GM12878 (cell line): Measurements from ENCODE around the gene MRPL44. TPM values are rescaled to one million over a fixed set of nuclear protein-coding genes. Genes with fewer than 3 reads are reported as not detected.

ENCODE experiments used
- ATAC-seq: fragments of 200-7000 bp; cut with Tn5 transposase; 3 replicates; pipeline ENCODE4 v1.9.1; 2020; ENCODE audit warnings: mild to moderate bottlenecking, moderate library complexity
- BruUV-seq: library from RNA; stranded (reverse); fragments of 400-500 nt; replicated peaks from 2 replicates; lab custom pipeline; 2021; lab: Mats Ljungman, UMichigan
- CTCF ChIA-PET: fragments of 300-600 bp; sonication (Branson Sonifier 250); formaldehyde crosslinking; extraction: SDS; loops from one replicate; lab custom pipeline; 2021; ENCODE audit warnings: inconsistent platforms; lab: Yijun Ruan, JAX
- POLR2A ChIA-PET: fragments of 350-600 bp; formaldehyde crosslinking; extraction: SDS; loops from one replicate; lab custom pipeline; 2021; ENCODE audit warnings: inconsistent platforms; lab: Charles Lee
- RAD21 ChIA-PET: fragments of 300-600 bp; sonication (Branson Sonifier 250); formaldehyde crosslinking; loops from one replicate; lab custom pipeline; 2023; ENCODE audit warnings: antibody characterized with exemption; ENCODE audit not compliant: unreplicated experiment; lab: Charles Lee
- SMC1A ChIA-PET: fragments of 300-600 bp; sonication (Branson Sonifier 250); formaldehyde crosslinking; loops from one replicate; lab custom pipeline; 2023; ENCODE audit not compliant: unreplicated experiment, uncharacterized antibody; lab: Charles Lee
- DNase-seq: peaks from one replicate; pipeline ENCODE4 v3.0.0-alpha.2; 2011; ENCODE audit warnings: low read depth, low spot score
- FAIRE-seq: peaks from 3 replicates; lab custom pipeline; 2011; peaks lifted over from hg19 to GRCh38; lab: Jason Lieb, UNC
- H2AFZ ChIP-seq: 2 replicates; pipeline ENCODE4 v1.6.0; 2011; ENCODE audit warnings: low read depth, low read length, control low read depth; ENCODE audit not compliant: control insufficient read depth
- H3K27ac ChIP-seq: 2 replicates; pipeline ENCODE4 v1.5.1; 2011; ENCODE audit warnings: control low read depth; ENCODE audit not compliant: control insufficient read depth, insufficient read depth
- H3K27me3 ChIP-seq, 2 experiments: replicated peaks in 1 of 2; 2 replicates each; pipeline versions ENCODE4 v1.6.0 to v1.6.1; 2011; ENCODE audit warnings: low read length in 1 of 2; ENCODE audit not compliant: control insufficient read depth in 2 of 2, insufficient read depth in 2 of 2
- H3K36me3 ChIP-seq, 2 experiments: 2 replicates each; pipeline ENCODE4 v1.5.1; 2011; ENCODE audit warnings: low read length in 1 of 2; ENCODE audit not compliant: control insufficient read depth in 2 of 2, insufficient read depth in 2 of 2
- H3K4me1 ChIP-seq: 2 replicates; pipeline ENCODE4 v1.6.1; 2011; ENCODE audit warnings: mild to moderate bottlenecking, low read length, moderate library complexity, mixed read lengths; ENCODE audit not compliant: control insufficient read depth, insufficient read depth
- H3K4me2 ChIP-seq: 2 replicates; pipeline ENCODE4 v1.6.0; 2011; ENCODE audit warnings: control low read depth; ENCODE audit not compliant: control insufficient read depth, insufficient read depth
- H3K4me3 ChIP-seq: fragments of 200-600 bp; sonication (generic); 2 replicates; pipeline ENCODE4 v1.5.1; 2016
- H3K79me2 ChIP-seq: 2 replicates; pipeline ENCODE4 v1.6.0; 2011; ENCODE audit warnings: low read length; ENCODE audit not compliant: control insufficient read depth, insufficient read depth
- H3K9ac ChIP-seq: 2 replicates; pipeline ENCODE4 v1.8.0; 2011; ENCODE audit warnings: low read length, control low read depth, mixed read lengths; ENCODE audit not compliant: control insufficient read depth, insufficient read depth
- H3K9me3 ChIP-seq: replicated peaks from 3 replicates; pipeline ENCODE4 v1.5.1; 2011; ENCODE audit warnings: mild to moderate bottlenecking, low read length; ENCODE audit not compliant: control insufficient read depth, insufficient read depth
- H4K20me1 ChIP-seq: 2 replicates; pipeline ENCODE4 v1.6.0; 2011; ENCODE audit not compliant: control insufficient read depth, insufficient read depth
- JUNB ChIP-seq: IDR thresholded peaks from 2 replicates; pipeline ENCODE4 v1.6.1; 2016; ENCODE audit warnings: antibody characterized with exemption, mild to moderate bottlenecking
- SKIL ChIP-seq: fragments of 450-650 bp; IDR thresholded peaks from 2 replicates; pipeline ENCODE4 v1.6.1; 2017; ENCODE audit warnings: mild to moderate bottlenecking, low read depth, inconsistent platforms; ENCODE audit not compliant: poor library complexity, severe bottlenecking
- SMC3 ChIP-seq: IDR thresholded peaks from 2 replicates; pipeline ENCODE4 v1.6.1; 2011; ENCODE audit warnings: low read length, improper control_type of control experiment, borderline replicate concordance
- ZNF274 ChIP-seq: IDR thresholded peaks from one replicate; pipeline ENCODE4 v1.8.0; 2011; ENCODE audit not compliant: insufficient read length, insufficient read depth
- WGBS: methylation state at CpG from one replicate; pipeline ENCODE4 v1.1.6; 2016; ENCODE audit warnings: low lambda C conversion rate; ENCODE audit not compliant: insufficient replicate concordance, insufficient coverage; ENCODE audit errors: missing lambda C conversion rate; 5-methylcytosine and 5-hydroxymethylcytosine counted together
- in situ Hi-C: fragments of 300-500 bp; cut with MboI; formaldehyde crosslinking; loops from 9 replicates; pipeline ENCODE4 v1.14.3; 2018; ENCODE audit warnings: mixed read lengths
- intact Hi-C: fragments of 100-400 bp; cut with micrococcal nuclease; formaldehyde crosslinking; loops from one replicate; pipeline ENCODE4 v1.14.2; 2022; ENCODE audit not compliant: unreplicated experiment
- polyA plus RNA-seq, 11 experiments: library from polyadenylated mRNA; depleted of rRNA in 4 of 11; unstranded in 6 of 11; stranded (reverse) in 5 of 11; fragments of >200 nt; fragmentation: Nextera tagmentation in 4 of 11; fragmentation: Illumina TruSeq in 1 of 11; extraction: Ambion mirVana in 4 of 11; extraction: Trizol in 1 of 11; gene quantifications; 1 replicate in 1 of 11; 2 replicates in 10 of 11; pipeline versions ENCODE4 v1.2.1 to v1.2.3, GENCODE V29; 2011 to 2016; ENCODE audit warnings: inconsistent platforms in 2 of 11, missing spikeins in 2 of 11, low read depth in 1 of 11
- total RNA-seq, 4 experiments: library from RNA; depleted of rRNA in 3 of 4; stranded (reverse); fragments of >200 nt in 3 of 4; fragmentation: Illumina TruSeq in 1 of 4; extraction: Trizol in 1 of 4; gene quantifications; 2 replicates each; pipeline versions ENCODE4 v1.2.1 to v1.2.3, GENCODE V29; 2013 to 2021

The MRPL44 gene
- total and polyA plus RNA-seq, 10 of the 15 experiments (the other 5 are each of a cell fraction or from before 2014, with no cell fraction given), result 18.3 to 44.3 (median 37.5) TPM

GRCh38 chr2:223929571-223930102 is 27.6 kb upstream of the MRPL44 start (continued):
- no peak for TF ChIP-seq SKIL
- no peak for TF ChIP-seq ZNF274

- intact Hi-C loops, result no loop called here
- no peak for DNase-seq
- POLR2A ChIA-PET, result no interaction called here
- H3K9ac ChIP-seq, result no peak overlapping the region
- no peak for FAIRE-seq
- H3K27me3 ChIP-seq, result no peaks in the 10 kb centered on the region
- no peak overlapping the region for H3K4me2 ChIP-seq
- no peak overlapping the region for H3K4me3 ChIP-seq
- H3K4me1 ChIP-seq, result peaks cover 4% of the 10 kb centered on the region
- CTCF ChIA-PET, result interaction anchor here (0.9 to 1.8 kb wide), 2 partner anchors 16 to 40 kb away, joined by 3 to 8 read pairs; no protein-coding TSS in a partner anchor
- RAD21 ChIA-PET, result no interaction called here
- no peaks in the 10 kb centered on the region; the same call in none of the 2 replicates for H4K20me1 ChIP-seq
- H3K36me3 ChIP-seq, result peaks cover 0 to 2% of the 10 kb centered on the region in 2 experiments; a peak in 1 of 4 replicates
- SMC1A ChIA-PET, result interaction anchor here (0.9 to 1.4 kb wide), 2 partner anchors 10 to 18 kb away, joined by 3 read pairs; no protein-coding TSS in a partner anchor
- 88% methylated on average over 23 of the region's 23 CpGs for WGBS
- H3K9me3 ChIP-seq, result peaks cover 16% of the 10 kb centered on the region
- no peak for TF ChIP-seq SMC3
- TF ChIP-seq JUNB, result no peak
- TF ChIP-seq, all 136 proteins: peak for 0
- in situ Hi-C loops, result no loop called here
- ATAC-seq, result peak; percentile 45
- Histone ChIP-seq H3K27ac (no peak overlapping the region), H3K79me2 (peaks cover 16% of the 10 kb centered on the region), H2AFZ (no peak overlapping the region)
- no TSS peak for BruUV-seq
Observed at GRCh38 chr2:223930103-223930976, 26.9 kb upstream of the MRPL44 start.
